ENCODE measurements around the gene SLC25A6.

Gene SLC25A6

GRCh38 chrX:1395646-1396216 lies 3.8 kb upstream of the SLC25A6 start:
- DNase-seq: peak in 2 of 42 donors; percentile 2 to 10
- intact Hi-C loops (cut with DNase I): no loop called here

- peak in 13 of 42 donors; percentile 5 to 42 (median 16) for DNase-seq
- intact Hi-C loops (cut with DNase I): loop anchor here (5.0 kb wide), 1 partner anchor 197 kb away; the partner anchor contains the start of gene AKAP17A
Observed at GRCh38 chrX:1394731-1395501, 3.0 kb upstream of the SLC25A6 start.

GRCh38 chrX:1393871-1394615 lies 2.1 kb upstream of the SLC25A6 start:
- peak in 13 of 42 donors; percentile 1 to 26 (median 11) for DNase-seq
- intact Hi-C loops (cut with DNase I): loop anchor here (2.0 to 5.0 kb wide), 2 partner anchors 59 to 198 kb away; partner anchors contain the start of genes AKAP17A and ASMTL

- intact Hi-C loops (cut with DNase I): loop anchor here (2.0 to 5.0 kb wide), 2 partner anchors 60 to 200 kb away; partner anchors contain the start of genes AKAP17A and ASMTL
- DNase-seq: peak in 39 of 42 donors; percentile 34 to 88 (median 70)
Observed at GRCh38 chrX:1392376-1393068, 609 bp upstream of the SLC25A6 start.

- intact Hi-C loops (cut with DNase I): loop anchor here (5.0 kb wide), 1 partner anchor 201 kb away; the partner anchor contains the start of gene AKAP17A
- DNase-seq: peak in 8 of 42 donors; percentile 56 to 95 (median 90)
Observed at GRCh38 chrX:1391370-1391706, 575 bp downstream of the SLC25A6 start.

- DNase-seq: peak in 20 of 42 donors; percentile 1 to 42 (median 17)
- intact Hi-C loops (cut with DNase I): loop anchor here (5.0 kb wide), 1 partner anchor 202 kb away; the partner anchor contains the start of gene AKAP17A
Observed at GRCh38 chrX:1390621-1391369, 1.1 kb downstream of the SLC25A6 start.

- intact Hi-C loops (cut with DNase I): loop anchor here (5.0 kb wide), 1 partner anchor 202 kb away; the partner anchor contains the start of gene AKAP17A
- peak in 8 of 42 donors; percentile 0 to 28 (median 14) for DNase-seq
Observed at GRCh38 chrX:1389993-1390285, 2.0 kb downstream of the SLC25A6 start.

GRCh38 chrX:1389181-1389992 lies 2.5 kb downstream of the SLC25A6 start:
- peak in 17 of 42 donors; percentile 0 to 39 (median 15) for DNase-seq
- intact Hi-C loops (cut with DNase I): no loop called here

GRCh38 chrX:1388651-1389050 lies 3.3 kb downstream of the SLC25A6 start:
- DNase-seq: peak in 3 of 42 donors; percentile 4
- intact Hi-C loops (cut with DNase I): no loop called here

- peak in 15 of 42 donors; percentile 0 to 36 (median 15) for DNase-seq
- intact Hi-C loops (cut with DNase I): no loop called here
Observed at GRCh38 chrX:1387141-1387776, 4.7 kb downstream of the SLC25A6 start.

GRCh38 chrX:1386338-1387127 lies 5.4 kb downstream of the SLC25A6 start:
- peak in 11 of 42 donors; percentile 1 to 39 (median 17) for DNase-seq
- intact Hi-C loops (cut with DNase I): no loop called here

- intact Hi-C loops (cut with DNase I): no loop called here
- DNase-seq: peak in 16 of 42 donors; percentile 1 to 46 (median 16)
Observed at GRCh38 chrX:1385253-1386223, 6.4 kb downstream of the SLC25A6 start.

GRCh38 chrX:1384658-1385252 lies 7.2 kb downstream of the SLC25A6 start:
- DNase-seq: peak in 15 of 42 donors; percentile 6 to 45 (median 17)
- intact Hi-C loops (cut with DNase I): no loop called here

- DNase-seq: peak in 10 of 42 donors; percentile 7 to 45 (median 15)
- intact Hi-C loops (cut with DNase I): no loop called here
Observed at GRCh38 chrX:1380672-1381233, 11.2 kb downstream of the SLC25A6 start.
